ENCODE measurements around the gene ATF7.

- no peak for TF ChIP-seq POLR2A (IDR thresholded peaks at IDR 0.05; ENCODE audit: low read length)
- no peak for TF ChIP-seq GATA1 (IDR thresholded peaks at IDR 0.05; ENCODE audit: low read depth, low read length)
Observed at GRCh38 chr12:53651737-53652136, 25.6 kb upstream of the ATF7 start.

Data from erythroblast (primary cell).